Measurements from ENCODE around the gene MYBPC1. TPM values are rescaled to one million over a fixed set of nuclear protein-coding genes. Genes with fewer than 3 reads are reported as not detected.
A peak's percentile ranks its signal among the peaks of the same experiment; 100 is the strongest.

Gene MYBPC1
- total and polyA plus RNA-seq, 2 of the 13 experiments (the other 11 are each of a cell fraction or from before 2014, with no cell fraction given), result 0.31 to 0.53 TPM

DNA sequence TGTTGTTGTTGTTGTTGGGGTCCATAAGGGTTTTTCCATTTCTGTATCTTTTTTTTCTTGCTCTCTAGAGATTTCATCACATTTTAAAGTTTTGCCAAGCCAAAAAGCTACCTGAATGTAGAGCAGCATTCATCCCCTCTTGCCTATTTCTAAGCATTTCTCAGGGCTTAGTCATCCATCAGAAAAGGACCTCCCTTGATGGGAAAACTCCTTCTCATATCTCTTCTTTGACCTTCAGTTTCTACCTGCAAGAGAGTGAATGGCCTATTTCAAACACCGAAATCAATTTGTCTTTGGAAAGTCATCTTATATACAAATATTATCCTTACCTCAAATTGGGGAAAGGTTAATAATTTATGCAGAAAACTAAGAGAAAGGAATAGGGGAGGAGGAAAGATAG lies 4.5 kb downstream of the MYBPC1 start (continued):
- TF ChIP-seq HCFC1 (IDR thresholded peaks at IDR 0.05; ENCODE audit: low read depth, low read length) (no peak), MAFK (conservative IDR thresholded peaks at IDR 0.05 in 1 of 2, IDR thresholded peaks at IDR 0.05 in 1 of 2; ENCODE audit: low read length in 2 of 2) (no peak), KLF9 (CRISPR knock-in tag; IDR thresholded peaks at IDR 0.05; ENCODE audit: low read depth) (no peak), GATAD1 (CRISPR knock-in tag; IDR thresholded peaks at IDR 0.05) (no peak), TCF12 (IDR thresholded peaks at IDR 0.05) (no peak), TCF12 (CRISPR knock-in tag; IDR thresholded peaks at IDR 0.05) (no peak), ERF (CRISPR knock-in tag; IDR thresholded peaks at IDR 0.05) (no peak), WIZ (CRISPR knock-in tag; IDR thresholded peaks at IDR 0.05) (no peak), SOX5 (CRISPR knock-in tag; IDR thresholded peaks at IDR 0.05; ENCODE audit: borderline replicate concordance) (peak; percentile 18; the same call in 1 of the 2 replicates), ZBTB7B (CRISPR knock-in tag; IDR thresholded peaks at IDR 0.05) (no peak), ZNF496 (CRISPR knock-in tag; IDR thresholded peaks at IDR 0.05; ENCODE audit: insufficient replicate concordance) (no peak), ZNF775 (CRISPR knock-in tag; IDR thresholded peaks at IDR 0.05; ENCODE audit: borderline replicate concordance) (no peak), PATZ1 (CRISPR knock-in tag; IDR thresholded peaks at IDR 0.05) (no peak), ZNF180 (CRISPR knock-in tag; IDR thresholded peaks at IDR 0.05; ENCODE audit: borderline replicate concordance, low read depth) (no peak), MYC (CRISPR knock-in tag; IDR thresholded peaks at IDR 0.05; ENCODE audit: borderline replicate concordance) (no peak), ARHGAP35 (CRISPR knock-in tag; IDR thresholded peaks at IDR 0.05; ENCODE audit: borderline replicate concordance) (no peak), NKX3-1 (CRISPR knock-in tag; IDR thresholded peaks at IDR 0.05) (no peak), FLYWCH1 (CRISPR knock-in tag; IDR thresholded peaks at IDR 0.05) (no peak), ZNF781 (CRISPR knock-in tag; IDR thresholded peaks at IDR 0.05; ENCODE audit: borderline replicate concordance, not compliant biosample characterization) (no peak), ELF3 (CRISPR knock-in tag; IDR thresholded peaks at IDR 0.05) (no peak), FOXA3 (CRISPR knock-in tag; IDR thresholded peaks at IDR 0.05) (peak; percentile 48), SMAD3 (CRISPR knock-in tag; IDR thresholded peaks at IDR 0.05) (no peak), MLLT10 (CRISPR knock-in tag; IDR thresholded peaks at IDR 0.05) (no peak), SRSF9 (IDR thresholded peaks at IDR 0.05; ENCODE audit: borderline replicate concordance, insufficient read depth, low read depth, low read length, poor library complexity, severe bottlenecking) (no peak), ZNF256 (CRISPR knock-in tag; conservative IDR thresholded peaks at IDR 0.05) (no peak), RAD21 (CRISPR knock-in tag; IDR thresholded peaks at IDR 0.05) (no peak), HOXA3 (CRISPR knock-in tag; IDR thresholded peaks at IDR 0.05) (no peak), FOXK1 (CRISPR knock-in tag; IDR thresholded peaks at IDR 0.05; ENCODE audit: borderline replicate concordance, low read depth) (no peak), ZNF446 (CRISPR knock-in tag; IDR thresholded peaks at IDR 0.05) (no peak), NBN (conservative IDR thresholded peaks at IDR 0.05) (no peak), U2AF2 (IDR thresholded peaks at IDR 0.05; ENCODE audit: low read depth, low read length) (no peak)
- TF ChIP-seq, protein P1, sequence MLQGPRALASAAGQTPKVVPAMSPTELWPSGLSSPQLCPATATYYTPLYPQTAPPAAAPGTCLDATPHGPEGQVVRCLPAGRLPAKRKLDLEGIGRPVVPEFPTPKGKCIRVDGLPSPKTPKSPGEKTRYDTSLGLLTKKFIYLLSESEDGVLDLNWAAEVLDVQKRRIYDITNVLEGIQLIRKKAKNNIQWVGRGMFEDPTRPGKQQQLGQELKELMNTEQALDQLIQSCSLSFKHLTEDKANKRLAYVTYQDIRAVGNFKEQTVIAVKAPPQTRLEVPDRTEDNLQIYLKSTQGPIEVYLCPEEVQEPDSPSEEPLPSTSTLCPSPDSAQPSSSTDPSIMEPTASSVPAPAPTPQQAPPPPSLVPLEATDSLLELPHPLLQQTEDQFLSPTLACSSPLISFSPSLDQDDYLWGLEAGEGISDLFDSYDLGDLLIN (CRISPR knock-in tag; IDR thresholded peaks at IDR 0.05; ENCODE audit: borderline replicate concordance), result no peak
